Subcutaneous adipose tissue (tissue), 4 donors: ENCODE data around the gene RAI14. TPM values are rescaled to one million over a fixed set of nuclear protein-coding genes. Genes with fewer than 3 reads are reported as not detected.

ENCODE experiments used
- CTCF ChIP-seq: fragments of 450-650 bp; IDR thresholded peaks from one replicate; pipeline ENCODE4 v1.5.1; 2016; ENCODE audit warnings: low read depth, mild to moderate bottlenecking, control low read depth, antibody characterized with exemption, moderate library complexity
- total RNA-seq, 4 donors: library from RNA; depleted of rRNA; stranded (reverse); fragments of >200 nt; gene quantifications; one replicate each; pipeline ENCODE4 v1.1.0, GENCODE V29; 2016

Gene RAI14
- total RNA-seq, 4 donors from 2014 or later, result 8.6 to 25.0 (median 13.2) TPM

GRCh38 chr5:34694685-34695084, 38.6 kb downstream of the RAI14 start:
- TF ChIP-seq CTCF, result no peak

GRCh38 chr5:34695275-34696027, 39.3 kb downstream of the RAI14 start:
- TF ChIP-seq CTCF, result no peak

- no peak for TF ChIP-seq CTCF
Measured at GRCh38 chr5:34697308-34698108, 41.4 kb downstream of the RAI14 start.

- TF ChIP-seq CTCF, result no peak
Measured at GRCh38 chr5:34698109-34698419, 41.9 kb downstream of the RAI14 start.

GRCh38 chr5:34698754-34699153, 42.6 kb downstream of the RAI14 start:
- TF ChIP-seq CTCF, result no peak

GRCh38 chr5:34699155-34700077, 43.3 kb downstream of the RAI14 start:
- no peak for TF ChIP-seq CTCF

- no peak for TF ChIP-seq CTCF
Measured at GRCh38 chr5:34700078-34700452, 43.9 kb downstream of the RAI14 start.
